K562 (cell line): ENCODE data around the gene SCMH1. TPM values are rescaled to one million over a fixed set of nuclear protein-coding genes. Genes with fewer than 3 reads are reported as not detected.
A peak's percentile ranks its signal among the peaks of the same experiment; 100 is the strongest.

Source experiments
- CC2D1A ChIP-seq: fragments of 450-650 bp; IDR thresholded peaks from 2 replicates; pipeline ENCODE4 v1.6.1; 2017; ENCODE audit warnings: mild to moderate bottlenecking
- CTBP1 ChIP-seq: fragments of 450-650 bp; IDR thresholded peaks from 2 replicates; pipeline ENCODE4 v1.6.1; 2016; ENCODE audit warnings: borderline replicate concordance
- EP400 ChIP-seq: fragments of 450-650 bp; IDR thresholded peaks from 2 replicates; pipeline ENCODE4 v1.6.1; 2017; ENCODE audit warnings: antibody characterized with exemption, mild to moderate bottlenecking, moderate library complexity
- ETS2 ChIP-seq: IDR thresholded peaks from 2 replicates; pipeline ENCODE4 v1.6.1; 2016; ENCODE audit warnings: borderline replicate concordance, missing genetic modification characterization, mild to moderate bottlenecking, moderate library complexity, missing compliant biosample characterization; ENCODE audit not compliant: poor library complexity, severe bottlenecking
- GTF2E2 ChIP-seq: fragments of 200-800 bp; sonication (Bioruptor generic); IDR thresholded peaks from 2 replicates; pipeline ENCODE4 v1.6.1; 2016; ENCODE audit warnings: missing genetic modification characterization, missing compliant biosample characterization
- NELFE ChIP-seq: IDR thresholded peaks from 2 replicates; pipeline ENCODE4 v1.6.1; 2011; ENCODE audit warnings: mild to moderate bottlenecking; ENCODE audit not compliant: insufficient read depth, insufficient read length
- NR2C1 ChIP-seq, 2 experiments: fragments of 450-650 bp; IDR thresholded peaks; 2 replicates each; pipeline ENCODE4 v1.6.1; 2017; ENCODE audit warnings: mild to moderate bottlenecking in 2 of 2, antibody characterized with exemption in 1 of 2, inconsistent platforms in 1 of 2, missing compliant biosample characterization in 1 of 2, missing genetic modification characterization in 1 of 2
- RAD21 ChIP-seq, 2 experiments: fragments of 250-450 bp in 1 of 2; fragments of 450-650 bp in 1 of 2; sonication (Bioruptor Pico) in 1 of 2; formaldehyde crosslinking in 1 of 2; IDR thresholded peaks in 1 of 2; conservative IDR thresholded peaks in 1 of 2; 2 replicates each; pipeline versions ENCODE4 v1.4.0 to v1.8.0; 2020 to 2022; ENCODE audit warnings: mild to moderate bottlenecking in 2 of 2, moderate library complexity in 1 of 2
- SMARCE1 ChIP-seq: fragments of 450-650 bp; IDR thresholded peaks from 2 replicates; pipeline ENCODE4 v1.7.1; 2016; ENCODE audit warnings: mild to moderate bottlenecking
- THRB ChIP-seq: fragments of 450-650 bp; formaldehyde crosslinking; conservative IDR thresholded peaks from 2 replicates; pipeline ENCODE4 v1.4.0; 2022; ENCODE audit warnings: mild to moderate bottlenecking, missing genetic modification characterization
- ZNF143 ChIP-seq: sonication (generic); formaldehyde crosslinking; IDR thresholded peaks from 2 replicates; pipeline ENCODE4 v1.9.0; 2022; ENCODE audit warnings: mild to moderate bottlenecking, missing genetic modification reagents
- ZNF764 ChIP-seq: fragments of 250-450 bp; sonication (Bioruptor Pico); IDR thresholded peaks from 2 replicates; pipeline ENCODE4 v1.4.0; 2020; ENCODE audit warnings: low read depth, mild to moderate bottlenecking, moderate library complexity
- polyA plus RNA-seq, 8 experiments: library from polyadenylated mRNA; depleted of rRNA in 4 of 8; stranded (reverse) in 5 of 8; unstranded in 3 of 8; fragments of >200 nt; fragmentation: Nextera tagmentation in 2 of 8; fragmentation: Illumina TruSeq in 1 of 8; extraction: Ambion mirVana in 2 of 8; extraction: Trizol in 1 of 8; gene quantifications; 2 replicates each; pipeline versions ENCODE4 v1.2.1 to v1.2.3, GENCODE V29; 2011 to 2014; ENCODE audit warnings: inconsistent platforms in 1 of 8, missing spikeins in 1 of 8
- total RNA-seq, 7 experiments: library from RNA; depleted of rRNA in 6 of 7; stranded (reverse); fragments of >200 nt in 6 of 7; fragmentation: Illumina TruSeq in 2 of 7; extraction: Trizol in 2 of 7; gene quantifications; 2 replicates each; pipeline versions ENCODE4 v1.2.1 to v1.2.3, GENCODE V29; 2011 to 2021; ENCODE audit warnings: low replicate concordance in 1 of 7
- TF ChIP-seq, protein P1 (sequence below): fragments of 250-450 bp; sonication (Bioruptor Pico); IDR thresholded peaks from 2 replicates; pipeline ENCODE4 v1.4.0; 2020
- TF ChIP-seq, protein P2 (sequence below): fragments of 200-400 bp; formaldehyde crosslinking; IDR thresholded peaks from 2 replicates; pipeline ENCODE4 v1.6.1; 2017; ENCODE audit warnings: mild to moderate bottlenecking, low read depth, low read length, moderate library complexity
- TF ChIP-seq, protein P3 (sequence below): fragments of 150-350 bp; IDR thresholded peaks from 2 replicates; pipeline ENCODE4 v1.6.1; 2014; ENCODE audit warnings: low read depth, mild to moderate bottlenecking, low read length, borderline replicate concordance
- TF ChIP-seq, protein P4 (sequence below): fragments of 250-450 bp; sonication (Bioruptor Pico); IDR thresholded peaks from 2 replicates; pipeline ENCODE4 v1.8.0; 2021; ENCODE audit warnings: moderate library complexity, mild to moderate bottlenecking, inconsistent platforms
- TF ChIP-seq, protein P5 (sequence below): fragments of 250-450 bp; sonication (Bioruptor Pico); IDR thresholded peaks from 2 replicates; pipeline ENCODE4 v1.6.1; 2021; ENCODE audit warnings: mild to moderate bottlenecking

Gene SCMH1
- total and polyA plus RNA-seq, 9 of the 15 experiments (the other 6 are each of a cell fraction or from before 2014, with no cell fraction given), result 8.5 to 37.0 (median 26.8) TPM

DNA sequence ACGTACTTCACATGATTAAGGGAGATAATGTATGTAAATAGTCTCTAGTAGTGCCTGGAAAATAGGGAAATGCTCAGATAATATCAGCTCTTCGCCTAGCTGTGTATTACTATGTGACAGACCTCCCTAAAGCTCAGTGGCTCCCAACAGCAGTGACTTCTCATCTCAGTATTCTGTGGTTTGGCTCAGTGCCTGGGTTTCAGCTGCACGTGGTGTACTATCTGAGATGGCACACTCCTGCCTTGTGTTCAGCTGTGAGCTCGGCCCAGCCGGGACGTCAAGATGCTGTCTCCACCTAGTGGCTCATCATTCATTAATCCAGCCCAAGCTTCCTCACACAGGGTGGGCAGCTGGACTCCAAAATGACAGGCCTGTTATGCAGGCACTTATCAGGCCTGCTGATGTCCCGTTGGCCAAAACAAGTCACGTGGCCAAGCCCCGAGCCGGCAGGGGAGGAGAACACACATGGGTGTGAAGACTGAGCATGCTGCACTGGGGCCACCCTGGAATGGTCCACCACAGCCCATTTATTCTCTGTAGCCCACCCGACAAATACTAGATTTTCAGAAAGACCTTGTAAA lies 238.4 kb downstream of the SCMH1 start (continued):
- TF ChIP-seq, protein P1, sequence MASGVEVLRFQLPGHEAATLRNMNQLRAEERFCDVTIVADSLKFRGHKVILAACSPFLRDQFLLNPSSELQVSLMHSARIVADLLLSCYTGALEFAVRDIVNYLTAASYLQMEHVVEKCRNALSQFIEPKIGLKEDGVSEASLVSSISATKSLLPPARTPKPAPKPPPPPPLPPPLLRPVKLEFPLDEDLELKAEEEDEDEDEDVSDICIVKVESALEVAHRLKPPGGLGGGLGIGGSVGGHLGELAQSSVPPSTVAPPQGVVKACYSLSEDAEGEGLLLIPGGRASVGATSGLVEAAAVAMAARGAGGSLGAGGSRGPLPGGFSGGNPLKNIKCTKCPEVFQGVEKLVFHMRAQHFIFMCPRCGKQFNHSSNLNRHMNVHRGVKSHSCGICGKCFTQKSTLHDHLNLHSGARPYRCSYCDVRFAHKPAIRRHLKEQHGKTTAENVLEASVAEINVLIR (CRISPR knock-in tag), result 0 out of 2 replicates have a peak, but pooled peaks have one; percentile 23
- peak; percentile 31; the same call in 1 of the 2 replicates for TF ChIP-seq THRB
- peak; percentile 95 for TF ChIP-seq SMARCE1
- TF ChIP-seq, protein P2, sequence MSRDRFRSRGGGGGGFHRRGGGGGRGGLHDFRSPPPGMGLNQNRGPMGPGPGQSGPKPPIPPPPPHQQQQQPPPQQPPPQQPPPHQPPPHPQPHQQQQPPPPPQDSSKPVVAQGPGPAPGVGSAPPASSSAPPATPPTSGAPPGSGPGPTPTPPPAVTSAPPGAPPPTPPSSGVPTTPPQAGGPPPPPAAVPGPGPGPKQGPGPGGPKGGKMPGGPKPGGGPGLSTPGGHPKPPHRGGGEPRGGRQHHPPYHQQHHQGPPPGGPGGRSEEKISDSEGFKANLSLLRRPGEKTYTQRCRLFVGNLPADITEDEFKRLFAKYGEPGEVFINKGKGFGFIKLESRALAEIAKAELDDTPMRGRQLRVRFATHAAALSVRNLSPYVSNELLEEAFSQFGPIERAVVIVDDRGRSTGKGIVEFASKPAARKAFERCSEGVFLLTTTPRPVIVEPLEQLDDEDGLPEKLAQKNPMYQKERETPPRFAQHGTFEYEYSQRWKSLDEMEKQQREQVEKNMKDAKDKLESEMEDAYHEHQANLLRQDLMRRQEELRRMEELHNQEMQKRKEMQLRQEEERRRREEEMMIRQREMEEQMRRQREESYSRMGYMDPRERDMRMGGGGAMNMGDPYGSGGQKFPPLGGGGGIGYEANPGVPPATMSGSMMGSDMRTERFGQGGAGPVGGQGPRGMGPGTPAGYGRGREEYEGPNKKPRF, result no peak
- TF ChIP-seq, protein P3, sequence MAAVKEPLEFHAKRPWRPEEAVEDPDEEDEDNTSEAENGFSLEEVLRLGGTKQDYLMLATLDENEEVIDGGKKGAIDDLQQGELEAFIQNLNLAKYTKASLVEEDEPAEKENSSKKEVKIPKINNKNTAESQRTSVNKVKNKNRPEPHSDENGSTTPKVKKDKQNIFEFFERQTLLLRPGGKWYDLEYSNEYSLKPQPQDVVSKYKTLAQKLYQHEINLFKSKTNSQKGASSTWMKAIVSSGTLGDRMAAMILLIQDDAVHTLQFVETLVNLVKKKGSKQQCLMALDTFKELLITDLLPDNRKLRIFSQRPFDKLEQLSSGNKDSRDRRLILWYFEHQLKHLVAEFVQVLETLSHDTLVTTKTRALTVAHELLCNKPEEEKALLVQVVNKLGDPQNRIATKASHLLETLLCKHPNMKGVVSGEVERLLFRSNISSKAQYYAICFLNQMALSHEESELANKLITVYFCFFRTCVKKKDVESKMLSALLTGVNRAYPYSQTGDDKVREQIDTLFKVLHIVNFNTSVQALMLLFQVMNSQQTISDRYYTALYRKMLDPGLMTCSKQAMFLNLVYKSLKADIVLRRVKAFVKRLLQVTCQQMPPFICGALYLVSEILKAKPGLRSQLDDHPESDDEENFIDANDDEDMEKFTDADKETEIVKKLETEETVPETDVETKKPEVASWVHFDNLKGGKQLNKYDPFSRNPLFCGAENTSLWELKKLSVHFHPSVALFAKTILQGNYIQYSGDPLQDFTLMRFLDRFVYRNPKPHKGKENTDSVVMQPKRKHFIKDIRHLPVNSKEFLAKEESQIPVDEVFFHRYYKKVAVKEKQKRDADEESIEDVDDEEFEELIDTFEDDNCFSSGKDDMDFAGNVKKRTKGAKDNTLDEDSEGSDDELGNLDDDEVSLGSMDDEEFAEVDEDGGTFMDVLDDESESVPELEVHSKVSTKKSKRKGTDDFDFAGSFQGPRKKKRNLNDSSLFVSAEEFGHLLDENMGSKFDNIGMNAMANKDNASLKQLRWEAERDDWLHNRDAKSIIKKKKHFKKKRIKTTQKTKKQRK, result no peak
- TF ChIP-seq, protein P4, sequence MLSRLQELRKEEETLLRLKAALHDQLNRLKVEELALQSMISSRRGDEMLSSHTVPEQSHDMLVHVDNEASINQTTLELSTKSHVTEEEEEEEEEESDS, result no peak
- TF ChIP-seq ETS2 (tag), result no peak
- peak; percentile 78; the same call in 1 of the 2 replicates for TF ChIP-seq CC2D1A
- TF ChIP-seq, protein P5, sequence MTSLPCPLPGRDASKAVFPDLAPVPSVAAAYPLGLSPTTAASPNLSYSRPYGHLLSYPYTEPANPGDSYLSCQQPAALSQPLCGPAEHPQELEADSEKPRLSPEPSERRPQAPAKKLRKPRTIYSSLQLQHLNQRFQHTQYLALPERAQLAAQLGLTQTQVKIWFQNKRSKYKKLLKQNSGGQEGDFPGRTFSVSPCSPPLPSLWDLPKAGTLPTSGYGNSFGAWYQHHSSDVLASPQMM (CRISPR knock-in tag), result no peak
- TF ChIP-seq GTF2E2, result peak; percentile 43; the same call in 1 of the 2 replicates
- no peak for TF ChIP-seq ZNF764
- no peak for TF ChIP-seq NELFE
- TF ChIP-seq NR2C1 (IDR thresholded peaks at IDR 0.05), result peak; percentile 26; the same call in 1 of the 2 replicates
- no peak for TF ChIP-seq NR2C1 (tag; IDR thresholded peaks at IDR 0.05)
- TF ChIP-seq ZNF143 (CRISPR knock-in tag), result no peak
- TF ChIP-seq EP400, result peak; percentile 92
- TF ChIP-seq RAD21 (CRISPR knock-in tag; conservative IDR thresholded peaks at IDR 0.05 in 1 of 2, IDR thresholded peaks at IDR 0.05 in 1 of 2), result peak; percentile 70 to 80
- TF ChIP-seq CTBP1, result peak; percentile 96
